Esophagus muscularis mucosa (tissue), 4 donors: ENCODE results near the gene ADAMTSL4. TPM values are rescaled to one million over a fixed set of nuclear protein-coding genes. Genes with fewer than 3 reads are reported as not detected.

Experiments used
- DNase-seq: peaks from one replicate; pipeline ENCODE4 v3.0.0-alpha.2; 2017; ENCODE audit errors: extremely low spot score
- H3K27ac ChIP-seq, 4 donors: fragments of 200-600 bp; sonication (generic); replicated peaks in 1 of 4; 1 replicate in 3 of 4; 2 replicates in 1 of 4; pipeline ENCODE4 v1.5.1; 2016 to 2019; ENCODE audit warnings: mild to moderate bottlenecking in 1 of 4
- H3K27me3 ChIP-seq, 4 donors: fragments of 200-600 bp; sonication (generic); one replicate each; pipeline versions ENCODE4 v1.5.1 to v1.6.0; 2016 to 2019
- H3K36me3 ChIP-seq, 4 donors: fragments of 200-600 bp; sonication (generic); one replicate each; pipeline ENCODE4 v1.5.1; 2016 to 2019
- H3K4me1 ChIP-seq, 4 donors: fragments of 200-600 bp; sonication (generic); one replicate each; pipeline ENCODE4 v1.5.1; 2016 to 2019
- H3K4me3 ChIP-seq, 4 donors: fragments of 200-600 bp; sonication (generic); 1 replicate in 2 of 4; 2 replicates in 2 of 4; pipeline ENCODE4 v1.5.1; 2016 to 2019; ENCODE audit warnings: mild to moderate bottlenecking in 4 of 4, moderate library complexity in 1 of 4
- H3K9me3 ChIP-seq, 4 donors: fragments of 200-600 bp; sonication (generic); 1 replicate in 3 of 4; 2 replicates in 1 of 4; pipeline ENCODE4 v1.5.1; 2016 to 2019
- EP300 ChIP-seq: sonication (generic); formaldehyde crosslinking; IDR thresholded peaks from one replicate; pipeline ENCODE4 v1.6.1; 2017; ENCODE audit warnings: antibody characterized with exemption
- POLR2A ChIP-seq: fragments of 450-650 bp; IDR thresholded peaks from one replicate; pipeline ENCODE4 v1.6.1; 2017; ENCODE audit warnings: antibody characterized with exemption, moderate library complexity, mild to moderate bottlenecking, low read depth
- POLR2AphosphoS5 ChIP-seq, 2 donors: sonication (generic); formaldehyde crosslinking; IDR thresholded peaks; one replicate each; pipeline ENCODE4 v1.6.1; 2017; ENCODE audit warnings: antibody characterized with exemption in 2 of 2
- WGBS: methylation state at CpG from one replicate; pipeline ENCODE4 v1.1.5; 2018; 5-methylcytosine and 5-hydroxymethylcytosine counted together
- intact Hi-C: fragments of 100-400 bp; cut with DNase I; formaldehyde crosslinking; loops from one replicate; pipeline ENCODE4 v1.15.1; 2023
- total RNA-seq, 4 donors: library from RNA; depleted of rRNA; stranded (reverse); fragments of >200 nt; gene quantifications; one replicate each; pipeline versions ENCODE4 v1.1.0 to v1.2.1, GENCODE V29; 2016
- TF ChIP-seq, protein P1 (sequence below), 3 experiments: fragments of 200-600 bp in 2 of 3; fragments of 450-650 bp in 1 of 3; sonication (generic) in 2 of 3; IDR thresholded peaks; one replicate each; pipeline ENCODE4 v1.5.1; 2017 to 2019; ENCODE audit warnings: antibody characterized with exemption in 3 of 3, mild to moderate bottlenecking in 2 of 3, moderate library complexity in 1 of 3

Gene ADAMTSL4
- total RNA-seq, 4 donors from 2014 or later, result 33.6 to 86.1 (median 48.2) TPM

DNA sequence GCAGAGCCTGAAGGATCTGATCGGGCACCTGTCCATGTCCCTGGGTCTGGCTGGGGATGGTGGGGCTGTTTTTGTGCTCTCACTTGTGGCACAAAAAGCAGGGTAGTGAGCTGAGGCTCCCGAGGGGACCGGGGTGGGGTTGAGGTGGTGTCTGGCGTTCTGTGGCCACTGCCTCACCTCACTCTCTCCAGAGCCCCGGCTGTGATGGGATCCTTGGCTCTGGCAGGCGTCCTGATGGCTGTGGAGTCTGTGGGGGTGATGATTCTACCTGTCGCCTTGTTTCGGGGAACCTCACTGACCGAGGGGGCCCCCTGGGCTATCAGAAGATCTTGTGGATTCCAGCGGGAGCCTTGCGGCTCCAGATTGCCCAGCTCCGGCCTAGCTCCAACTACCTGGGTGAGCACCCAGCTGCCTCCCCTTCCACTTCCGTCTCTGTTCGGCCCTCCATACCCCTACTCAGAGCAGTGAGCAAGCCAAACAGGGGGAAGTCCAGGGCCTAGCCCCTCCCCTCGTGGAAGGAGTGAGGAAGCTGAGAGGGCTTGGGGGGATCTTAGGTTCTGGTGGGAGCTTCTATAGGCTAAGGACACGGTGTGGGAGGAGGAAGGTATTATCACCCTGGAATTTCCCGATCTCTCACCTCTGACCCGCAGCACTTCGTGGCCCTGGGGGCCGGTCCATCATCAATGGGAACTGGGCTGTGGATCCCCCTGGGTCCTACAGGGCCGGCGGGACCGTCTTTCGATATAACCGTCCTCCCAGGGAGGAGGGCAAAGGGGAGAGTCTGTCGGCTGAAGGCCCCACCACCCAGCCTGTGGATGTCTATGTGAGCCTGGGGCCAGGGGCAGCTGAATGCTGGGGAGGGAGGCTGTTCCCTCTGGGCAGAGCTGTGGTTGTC is 7.0 kb downstream of the ADAMTSL4 start:
- DNase-seq, result no peak
- intact Hi-C loops, result loop anchor here (10.0 kb wide), 1 partner anchor 259 kb away; no protein-coding TSS in a partner anchor
- Histone ChIP-seq H3K9me3 (no peaks in the 10 kb centered on the region), H3K27ac (peak overlapping the region; percentile 16 to 42 (median 29)), H3K4me3 (no peak overlapping the region), H3K36me3 (peaks cover 6 to 52% (median 36%) of the 10 kb centered on the region in 4 donors), H3K4me1 (peaks cover 51 to 95% (median 71%) of the 10 kb centered on the region in 4 donors), H3K27me3 (no peaks in the 10 kb centered on the region)
- no peak for TF ChIP-seq EP300
- no peak for TF ChIP-seq POLR2A
- TF ChIP-seq POLR2AphosphoS5 (IDR thresholded peaks at IDR 0.05), result no peak
- TF ChIP-seq, protein P1, sequence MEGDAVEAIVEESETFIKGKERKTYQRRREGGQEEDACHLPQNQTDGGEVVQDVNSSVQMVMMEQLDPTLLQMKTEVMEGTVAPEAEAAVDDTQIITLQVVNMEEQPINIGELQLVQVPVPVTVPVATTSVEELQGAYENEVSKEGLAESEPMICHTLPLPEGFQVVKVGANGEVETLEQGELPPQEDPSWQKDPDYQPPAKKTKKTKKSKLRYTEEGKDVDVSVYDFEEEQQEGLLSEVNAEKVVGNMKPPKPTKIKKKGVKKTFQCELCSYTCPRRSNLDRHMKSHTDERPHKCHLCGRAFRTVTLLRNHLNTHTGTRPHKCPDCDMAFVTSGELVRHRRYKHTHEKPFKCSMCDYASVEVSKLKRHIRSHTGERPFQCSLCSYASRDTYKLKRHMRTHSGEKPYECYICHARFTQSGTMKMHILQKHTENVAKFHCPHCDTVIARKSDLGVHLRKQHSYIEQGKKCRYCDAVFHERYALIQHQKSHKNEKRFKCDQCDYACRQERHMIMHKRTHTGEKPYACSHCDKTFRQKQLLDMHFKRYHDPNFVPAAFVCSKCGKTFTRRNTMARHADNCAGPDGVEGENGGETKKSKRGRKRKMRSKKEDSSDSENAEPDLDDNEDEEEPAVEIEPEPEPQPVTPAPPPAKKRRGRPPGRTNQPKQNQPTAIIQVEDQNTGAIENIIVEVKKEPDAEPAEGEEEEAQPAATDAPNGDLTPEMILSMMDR (IDR thresholded peaks at IDR 0.05), result no peak
- 75% methylated on average over 15 of the region's 26 CpGs for WGBS

DNA sequence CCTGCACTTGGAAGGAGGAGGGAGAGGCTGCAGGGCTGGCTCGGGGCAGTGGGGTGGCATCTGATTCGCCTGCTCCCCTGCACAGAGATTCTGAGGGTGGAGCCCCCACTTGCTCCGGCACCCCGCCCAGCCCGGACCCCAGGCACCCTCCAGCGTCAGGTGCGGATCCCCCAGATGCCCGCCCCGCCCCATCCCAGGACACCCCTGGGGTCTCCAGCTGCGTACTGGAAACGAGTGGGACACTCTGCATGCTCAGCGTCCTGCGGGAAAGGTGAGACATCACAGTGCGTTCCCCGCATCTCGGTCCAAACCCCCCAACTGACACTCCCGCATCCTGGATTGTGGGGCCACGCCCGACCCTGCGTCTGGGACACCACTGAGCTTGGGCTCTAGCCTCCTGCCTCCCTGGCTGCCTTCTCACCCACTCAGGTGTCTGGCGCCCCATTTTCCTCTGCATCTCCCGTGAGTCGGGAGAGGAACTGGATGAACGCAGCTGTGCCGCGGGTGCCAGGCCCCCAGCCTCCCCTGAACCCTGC is 7.9 kb downstream of the ADAMTSL4 start:
- Histone ChIP-seq H3K4me3 (no peak overlapping the region), H3K4me1 (peaks cover 46 to 93% (median 65%) of the 10 kb centered on the region in 4 donors), H3K27me3 (no peaks in the 10 kb centered on the region), H3K36me3 (peaks cover 6 to 52% (median 36%) of the 10 kb centered on the region in 4 donors), H3K9me3 (no peaks in the 10 kb centered on the region), H3K27ac (peak overlapping the region in 2 of 4 donors; percentile 42 to 100)
- intact Hi-C loops, result loop anchor here (10.0 kb wide), 1 partner anchor 258 kb away; no protein-coding TSS in a partner anchor
- WGBS, result 84% methylated on average over 23 of the region's 26 CpGs
- TF ChIP-seq POLR2A, result no peak
- no peak for TF ChIP-seq EP300
- TF ChIP-seq, protein P1 (IDR thresholded peaks at IDR 0.05), result no peak
- no peak for TF ChIP-seq POLR2AphosphoS5 (IDR thresholded peaks at IDR 0.05)
- no peak for DNase-seq

DNA sequence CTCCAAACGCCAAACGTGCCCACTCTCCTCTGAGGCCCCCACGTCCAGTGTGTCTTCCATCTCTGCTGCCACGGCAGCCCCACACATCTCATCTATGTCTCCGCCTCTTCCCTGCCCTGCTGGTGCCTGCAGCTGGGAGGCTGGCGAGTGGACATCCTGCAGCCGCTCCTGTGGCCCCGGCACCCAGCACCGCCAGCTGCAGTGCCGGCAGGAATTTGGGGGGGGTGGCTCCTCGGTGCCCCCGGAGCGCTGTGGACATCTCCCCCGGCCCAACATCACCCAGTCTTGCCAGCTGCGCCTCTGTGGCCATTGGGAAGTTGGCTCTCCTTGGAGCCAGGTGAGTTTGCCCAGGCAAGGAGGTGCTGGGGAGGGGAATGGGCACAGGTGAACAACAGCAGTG is 8.6 kb downstream of the ADAMTSL4 start:
- no peaks in the 10 kb centered on the region for H3K27me3 ChIP-seq
- 85% methylated on average over 9 of the region's 15 CpGs for WGBS
- H3K4me1 ChIP-seq, result peaks cover 46 to 93% (median 66%) of the 10 kb centered on the region in 4 donors
- no peak for DNase-seq
- H3K27ac ChIP-seq, result peak overlapping the region; percentile 93 to 100 (median 98)
- no peaks in the 10 kb centered on the region for H3K9me3 ChIP-seq
- TF ChIP-seq POLR2A (no peak), EP300 (no peak), POLR2AphosphoS5 (IDR thresholded peaks at IDR 0.05) (no peak)
- TF ChIP-seq, protein P1 (IDR thresholded peaks at IDR 0.05), result no peak
- peaks cover 6 to 52% (median 36%) of the 10 kb centered on the region in 4 donors for H3K36me3 ChIP-seq
- intact Hi-C loops, result loop anchor here (10.0 kb wide), 1 partner anchor 257 kb away; no protein-coding TSS in a partner anchor
- H3K4me3 ChIP-seq, result no peak overlapping the region

DNA sequence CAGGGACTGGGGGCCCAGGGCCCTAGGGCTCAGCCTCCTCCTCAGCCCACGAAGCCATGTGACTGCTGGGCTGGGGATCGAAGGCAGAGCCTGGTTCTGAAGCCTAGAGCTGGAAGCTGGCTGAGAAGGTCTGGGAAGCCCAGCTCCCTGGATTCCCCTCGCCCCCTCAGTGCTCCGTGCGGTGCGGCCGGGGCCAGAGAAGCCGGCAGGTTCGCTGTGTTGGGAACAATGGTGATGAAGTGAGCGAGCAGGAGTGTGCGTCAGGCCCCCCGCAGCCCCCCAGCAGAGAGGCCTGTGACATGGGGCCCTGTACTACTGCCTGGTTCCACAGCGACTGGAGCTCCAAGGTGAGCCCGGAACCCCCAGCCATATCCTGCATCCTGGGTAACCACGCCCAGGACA is 9.1 kb downstream of the ADAMTSL4 start:
- WGBS, result 76% methylated on average over 9 of the region's 15 CpGs
- H3K27me3 ChIP-seq, result no peaks in the 10 kb centered on the region
- H3K4me3 ChIP-seq, result peak overlapping the region; percentile 29 to 61 (median 52)
- intact Hi-C loops, result loop anchor here (10.0 kb wide), 1 partner anchor 256 kb away; no protein-coding TSS in a partner anchor
- no peaks in the 10 kb centered on the region for H3K9me3 ChIP-seq
- H3K4me1 ChIP-seq, result peaks cover 46 to 93% (median 66%) of the 10 kb centered on the region in 4 donors
- H3K27ac ChIP-seq, result peak overlapping the region; percentile 93 to 100 (median 98)
- TF ChIP-seq POLR2AphosphoS5 (IDR thresholded peaks at IDR 0.05) (no peak), POLR2A (no peak), EP300 (no peak)
- TF ChIP-seq, protein P1 (IDR thresholded peaks at IDR 0.05), result no peak
- H3K36me3 ChIP-seq, result peaks cover 6 to 52% (median 36%) of the 10 kb centered on the region in 4 donors
- no peak for DNase-seq
